Stimulated activated CD4-positive, alpha-beta T cell treated with anti-CD3 and anti-CD28 coated beads, Interleukin-1b, Interleukin-23, amount 100 ng/mL, for 48 hours (primary cell): Measurements from ENCODE around the gene CTBS.
A peak's percentile ranks its signal among the peaks of the same experiment; 100 is the strongest.
"Not testable (repeated sequence)": the region's sequence is repeated elsewhere in the genome, so short reads cannot be mapped to it uniquely, and the experiment has no call there.

Source experiments
- DNase-seq: peaks from one replicate; pipeline ENCODE4 v3.0.0-alpha.2; 2020

CTBS gene

GRCh38 chr1:84584126-84584525 is 9.9 kb upstream of the CTBS start:
- no peak for DNase-seq

DNA sequence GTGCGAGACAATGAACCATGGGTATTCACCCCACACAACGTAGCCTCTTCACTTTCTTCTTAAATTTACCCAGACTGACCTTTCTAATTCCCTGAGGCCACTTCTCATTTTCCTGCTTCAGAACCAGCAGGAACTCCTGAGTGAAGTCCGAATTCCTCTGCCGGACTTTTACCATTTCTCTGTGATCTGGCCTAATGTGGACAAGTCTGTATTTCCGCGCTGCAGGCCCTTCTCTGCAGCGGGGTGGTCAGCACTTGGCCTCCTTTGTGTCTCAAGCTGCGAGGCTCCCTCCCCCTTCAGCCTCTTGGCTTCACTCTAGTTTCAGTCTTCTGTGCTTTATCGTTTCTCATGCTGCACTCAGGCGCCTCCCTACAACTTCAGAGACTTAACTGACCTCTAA is 9.4 kb upstream of the CTBS start:
- DNase-seq, result no peak

DNA sequence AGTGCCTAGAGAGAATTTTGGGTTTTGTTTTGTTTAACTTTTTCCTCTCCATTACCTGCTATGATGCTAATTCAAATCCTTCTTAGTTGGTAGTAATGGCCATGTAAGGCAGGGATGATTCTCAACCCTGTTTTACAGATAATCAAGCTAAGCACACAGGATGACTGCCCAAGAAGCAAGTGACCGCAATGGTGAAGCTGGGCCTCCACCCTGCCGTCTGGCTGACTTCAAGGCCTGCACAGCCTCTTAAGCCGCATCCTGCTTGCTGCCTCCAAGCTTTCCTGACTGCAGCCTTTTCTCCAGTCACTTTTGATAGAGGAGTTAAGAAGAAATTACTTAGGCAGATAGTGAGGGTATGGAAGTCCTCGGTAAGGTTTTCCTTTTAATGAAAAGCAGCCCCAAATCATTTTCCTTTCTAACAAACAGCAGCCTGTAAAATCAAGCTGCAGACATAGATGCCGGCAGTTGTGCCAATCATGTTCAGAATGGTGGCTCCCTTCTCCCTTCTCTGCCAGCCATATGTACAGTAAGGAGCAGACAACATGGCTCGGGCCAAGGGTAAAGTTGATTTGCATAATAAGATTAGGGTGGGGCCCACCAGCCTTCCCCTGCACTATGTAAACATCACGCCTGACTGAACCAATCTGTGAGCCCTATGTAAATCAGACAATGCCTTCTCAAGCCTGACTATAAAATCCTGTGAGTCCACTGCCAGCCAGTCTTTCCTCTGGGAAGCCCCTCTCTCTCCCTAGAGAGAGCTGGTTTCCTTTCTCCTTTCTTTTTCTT is 8.8 kb upstream of the CTBS start:
- no peak for DNase-seq

- no peak for DNase-seq
Measured at GRCh38 chr1:84581648-84582047, 7.4 kb upstream of the CTBS start.

DNA sequence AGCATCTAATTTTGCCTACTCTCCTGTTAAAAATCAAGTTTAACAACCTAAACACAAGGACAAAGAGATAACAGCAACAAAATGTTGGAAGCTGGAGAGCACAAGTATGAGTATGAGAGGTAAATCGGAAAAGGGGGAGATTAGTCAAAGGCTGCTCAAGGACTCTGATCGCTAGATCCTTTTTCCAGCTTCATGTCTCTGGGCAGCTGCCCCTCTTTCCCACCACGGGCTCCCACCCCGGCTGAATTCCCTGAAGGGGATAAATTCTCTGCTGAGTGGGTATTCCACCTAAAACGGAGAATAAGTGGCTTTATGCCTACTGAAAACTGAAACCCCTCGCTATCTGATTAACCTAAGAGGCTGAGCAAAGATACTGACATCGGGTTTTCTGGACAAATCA is 696 bp upstream of the CTBS start:
- DNase-seq, result no peak

GRCh38 chr1:84573481-84573966 is 716 bp downstream of the CTBS start:
- DNase-seq, result no peak

- no peak for DNase-seq
Measured at GRCh38 chr1:84571150-84571535, 3.1 kb downstream of the CTBS start.

GRCh38 chr1:84570436-84571149 is 3.6 kb downstream of the CTBS start:
- DNase-seq, result no peak

DNA sequence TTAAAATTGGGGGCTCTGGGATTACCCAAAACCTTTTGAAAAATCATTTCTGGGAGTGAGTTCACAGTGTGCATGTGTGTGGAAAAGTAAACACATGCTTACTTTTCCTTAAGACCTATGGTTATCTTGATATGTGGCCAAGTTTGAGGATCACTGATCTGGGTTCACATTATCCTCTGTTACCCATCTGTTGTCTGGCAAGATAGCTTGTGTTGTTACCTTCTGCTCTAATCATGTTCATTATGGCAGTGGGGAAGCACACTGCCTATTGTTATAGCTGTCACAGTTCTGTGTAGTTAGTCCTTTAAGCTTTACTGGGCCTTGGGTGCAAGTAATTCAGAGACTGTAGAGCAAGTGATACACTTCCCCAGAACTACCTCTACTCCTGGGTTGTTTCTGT is 5.0 kb downstream of the CTBS start:
- DNase-seq, result no peak

GRCh38 chr1:84550826-84551225 is 23.4 kb downstream of the CTBS start:
- DNase-seq, result no peak

DNA sequence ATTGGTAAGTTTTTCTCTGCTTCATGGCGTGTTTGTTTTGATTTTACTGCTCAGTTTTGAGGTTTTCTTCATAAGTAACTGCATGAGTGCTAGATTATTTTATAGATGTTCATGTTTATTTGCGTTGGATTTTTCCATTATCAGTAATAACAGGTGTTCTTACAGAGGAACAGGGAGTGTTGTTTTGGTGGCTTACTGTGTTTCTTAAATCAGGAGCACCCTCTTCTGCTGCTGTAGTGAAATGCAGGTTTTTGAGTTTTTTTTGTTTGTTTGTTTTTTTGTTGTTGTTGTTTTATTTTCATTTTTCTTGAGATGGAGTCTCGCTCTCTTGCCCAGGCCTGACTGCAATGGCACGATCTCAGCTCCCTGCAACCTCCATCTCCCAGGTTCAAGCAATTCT is 32.6 kb downstream of the CTBS start:
- no peak for DNase-seq

DNA sequence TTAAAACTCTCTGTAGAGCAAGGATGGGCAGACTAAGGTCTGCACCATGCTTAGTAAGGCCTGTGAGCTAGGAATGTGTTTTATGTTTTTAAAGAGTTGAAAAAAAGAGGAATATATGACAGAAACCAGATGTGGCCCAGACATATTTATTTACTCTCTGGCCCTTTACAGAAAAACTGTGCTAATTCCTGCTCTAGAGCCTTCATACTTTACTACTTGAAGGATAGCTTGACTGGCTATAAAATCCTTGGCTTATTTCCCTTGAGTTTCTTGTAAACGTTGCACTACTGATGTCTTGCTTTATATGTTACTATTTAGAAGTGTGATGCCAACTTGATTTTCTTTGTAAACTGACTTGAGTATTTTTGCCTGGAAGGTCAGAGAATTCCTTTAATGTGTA is 33.5 kb downstream of the CTBS start:
- no peak for DNase-seq

- no peak for DNase-seq
Measured at GRCh38 chr1:84539972-84540371, 34.3 kb downstream of the CTBS start.

DNA sequence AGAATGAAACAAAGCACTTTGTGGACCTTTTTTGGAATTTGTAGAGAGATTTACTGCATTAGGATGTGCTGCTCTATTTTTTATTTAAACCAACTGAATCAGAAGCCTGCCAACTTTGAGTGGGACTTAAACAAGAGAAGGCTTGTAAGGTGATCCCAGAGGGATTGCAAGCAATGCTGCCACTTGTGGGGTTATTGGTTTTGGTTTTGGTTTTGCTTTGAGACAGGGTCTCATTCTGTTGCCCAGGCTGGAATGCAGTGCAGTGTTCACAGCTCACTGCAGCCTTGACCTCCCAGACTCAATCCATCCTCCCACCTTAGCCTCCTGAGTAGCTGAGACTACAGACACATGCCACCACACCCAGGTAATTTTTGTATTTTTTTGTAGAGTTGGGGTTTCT is 35.6 kb downstream of the CTBS start:
- no peak for DNase-seq

GRCh38 chr1:84525779-84526178 is 48.5 kb downstream of the CTBS start:
- no peak for DNase-seq

- no peak for DNase-seq
Measured at GRCh38 chr1:84524590-84524989, 49.6 kb downstream of the CTBS start.

GRCh38 chr1:84510668-84511067 is 63.6 kb downstream of the CTBS start:
- DNase-seq, result no peak

- DNase-seq, result no peak
Measured at GRCh38 chr1:84510165-84510564, 64.1 kb downstream of the CTBS start.

- no peak for DNase-seq
Measured at GRCh38 chr1:84509029-84509428, 65.2 kb downstream of the CTBS start.

GRCh38 chr1:84508510-84508909 is 65.7 kb downstream of the CTBS start:
- no peak for DNase-seq

GRCh38 chr1:84507887-84508286 is 66.4 kb downstream of the CTBS start:
- not testable (repeated sequence) for DNase-seq

DNA sequence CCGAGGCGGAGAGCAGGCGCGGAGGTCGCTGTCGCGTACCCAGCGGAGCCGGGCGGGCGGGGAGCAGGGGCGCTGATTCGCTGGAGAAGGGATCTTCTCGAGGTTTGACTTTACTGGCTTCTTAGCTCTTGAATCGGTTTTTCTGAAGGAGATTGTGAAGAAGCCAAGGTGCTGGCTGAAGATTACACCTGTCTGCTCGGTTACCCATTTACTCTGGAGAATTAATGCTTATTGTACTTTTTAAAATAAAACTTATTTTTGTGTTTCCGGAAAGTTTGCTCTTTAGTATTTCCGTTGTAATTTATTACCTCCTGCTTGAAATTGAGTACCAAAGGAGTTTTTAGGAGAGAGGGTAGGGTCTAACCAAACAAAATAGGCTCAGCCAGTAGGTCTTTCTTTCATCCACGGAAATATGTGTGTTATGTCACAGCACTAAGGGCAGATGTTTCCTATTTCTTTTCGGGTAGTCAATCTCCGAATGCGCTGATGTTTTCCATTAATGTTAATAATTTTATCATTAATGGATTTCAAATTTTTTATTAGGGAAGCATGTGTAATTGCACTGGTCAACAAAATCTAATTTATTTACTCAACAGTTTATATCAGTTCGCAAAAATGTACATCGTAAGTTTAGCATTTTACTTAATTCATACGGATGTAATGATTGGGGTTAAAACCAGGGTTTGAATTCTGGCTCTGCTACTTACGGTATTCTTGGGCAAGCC is 67.3 kb downstream of the CTBS start:
- DNase-seq, result no peak

DNA sequence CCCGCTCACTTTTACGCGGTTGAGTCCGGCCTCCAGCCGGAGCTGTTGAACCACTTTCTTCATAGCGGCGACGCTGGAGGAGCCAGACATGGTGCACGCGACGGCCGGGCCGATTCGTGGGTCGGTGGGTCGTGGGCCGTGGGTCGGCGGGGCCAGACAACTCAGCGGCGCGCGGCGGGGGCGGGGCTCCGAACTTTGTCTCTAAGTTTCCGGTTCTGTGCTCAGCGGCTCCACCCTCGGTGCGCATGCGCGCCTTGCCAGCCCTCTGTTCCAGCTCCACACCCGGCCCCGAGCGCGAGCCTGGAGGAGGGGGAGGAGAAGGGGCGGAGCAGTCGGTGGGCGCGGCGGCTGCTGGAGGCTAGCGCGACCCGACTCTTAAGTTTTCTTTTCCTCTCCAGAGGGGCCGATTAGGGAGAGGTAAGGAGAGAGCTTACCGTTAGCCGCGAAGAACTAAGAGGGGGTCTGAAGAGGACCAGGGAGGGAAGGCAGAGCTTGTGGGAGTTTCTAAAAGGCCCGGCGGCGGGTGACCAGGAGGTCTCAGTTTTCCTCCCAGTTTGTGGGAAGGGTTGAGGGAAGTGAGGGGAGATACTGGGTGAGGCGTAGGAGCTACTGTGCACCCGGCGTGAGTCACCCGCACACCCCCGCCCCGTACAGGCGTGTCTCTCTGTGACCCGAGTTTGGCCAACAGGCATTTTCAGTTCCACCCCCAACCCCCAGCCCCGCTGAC is 68.1 kb downstream of the CTBS start, which contains the start of the genes GNG5 and SPATA1:
TSS of gene GNG5 (minus strand) at position 580 of the 727 bp plus-strand sequence. CDS start at position 90, 490 bp downstream.
TSS of gene SPATA1 (plus strand) at position 385 of the 727 bp plus-strand sequence. CDS start 9,974 bp downstream, outside the sequence.
- DNase-seq, result peak; percentile 98
